Esophagus squamous epithelium (tissue), 4 donors: Measurements from ENCODE around the gene EIF4EBP2.

ENCODE experiments used
- CTCF ChIP-seq, 6 experiments: fragments of 450-650 bp in 4 of 6; fragments of 200-600 bp in 2 of 6; sonication (generic) in 2 of 6; IDR thresholded peaks; one replicate each; pipeline ENCODE4 v1.5.1; 2016 to 2019; ENCODE audit warnings: antibody characterized with exemption in 6 of 6, mild to moderate bottlenecking in 4 of 6, moderate library complexity in 4 of 6
- POLR2A ChIP-seq, 4 donors: fragments of 450-650 bp; IDR thresholded peaks; one replicate each; pipeline ENCODE4 v1.6.1; 2017; ENCODE audit warnings: antibody characterized with exemption in 4 of 4, mild to moderate bottlenecking in 4 of 4, moderate library complexity in 3 of 4

- TF ChIP-seq POLR2A (IDR thresholded peaks at IDR 0.05) (no peak), CTCF (IDR thresholded peaks at IDR 0.05) (no peak)
These were observed 22.2 kb upstream of the EIF4EBP2 start for GRCh38 chr10:70381471-70382421.
